A673 (cell line): Measurements from ENCODE around the gene RPTOR. TPM values are rescaled to one million over a fixed set of nuclear protein-coding genes. Genes with fewer than 3 reads are reported as not detected.

Experiments used
- BruUV-seq: library from RNA; stranded (reverse); fragments of 400-500 nt; replicated peaks from 2 replicates; lab custom pipeline; 2021; lab: Mats Ljungman, UMichigan
- CTCF ChIA-PET: fragments of 300-600 bp; sonication (Branson Sonifier 250); formaldehyde crosslinking; loops from one replicate; lab custom pipeline; 2022; ENCODE audit warnings: antibody characterized with exemption; lab: Charles Lee
- POLR2A ChIA-PET: fragments of 300-600 bp; sonication (Branson Sonifier 250); formaldehyde crosslinking; loops from one replicate; lab custom pipeline; 2022; ENCODE audit warnings: antibody characterized with exemption; ENCODE audit not compliant: low non-redundant PET; lab: Charles Lee
- DNase-seq: peaks from one replicate; pipeline ENCODE4 v3.0.0-alpha.2; 2015; ENCODE audit warnings: low spot score
- H3K27ac ChIP-seq: fragments of 200-600 bp; sonication (generic); 2 replicates; pipeline ENCODE4 v1.5.1; 2016; ENCODE audit warnings: mixed run types, low read depth, mild to moderate bottlenecking, mixed read lengths, antibody characterized with exemption, low read length; ENCODE audit not compliant: poor library complexity, severe bottlenecking
- H3K27me3 ChIP-seq: fragments of 200-600 bp; sonication (generic); replicated peaks from 2 replicates; pipeline ENCODE4 v1.6.1; 2017; ENCODE audit warnings: mixed run types, low read depth, mild to moderate bottlenecking, mixed read lengths, antibody characterized with exemption, low read length; ENCODE audit not compliant: insufficient read depth, poor library complexity
- H3K36me3 ChIP-seq: fragments of 200-600 bp; sonication (generic); 2 replicates; pipeline ENCODE4 v1.6.1; 2016; ENCODE audit warnings: mixed run types, mild to moderate bottlenecking, mixed read lengths, antibody characterized with exemption, low read length; ENCODE audit not compliant: insufficient read depth, poor library complexity, severe bottlenecking
- H3K4me1 ChIP-seq: fragments of 200-600 bp; sonication (generic); 2 replicates; pipeline ENCODE4 v1.6.1; 2017; ENCODE audit warnings: mixed run types, mild to moderate bottlenecking, mixed read lengths, antibody characterized with exemption, low read length; ENCODE audit not compliant: insufficient read depth, poor library complexity, severe bottlenecking
- H3K4me3 ChIP-seq: fragments of 200-600 bp; sonication (generic); 2 replicates; pipeline ENCODE4 v1.5.1; 2016; ENCODE audit warnings: low read depth, mixed run types, mild to moderate bottlenecking, mixed read lengths, low read length; ENCODE audit not compliant: poor library complexity, severe bottlenecking
- H3K9me3 ChIP-seq: fragments of 200-600 bp; sonication (generic); 2 replicates; pipeline ENCODE4 v1.6.1; 2016; ENCODE audit warnings: mixed run types, low read depth, mild to moderate bottlenecking, mixed read lengths, antibody characterized with exemption, low read length; ENCODE audit not compliant: poor library complexity, severe bottlenecking
- CTCF ChIP-seq: fragments of 300-800, 200-600 bp; sonication (generic); conservative IDR thresholded peaks from 2 replicates; pipeline ENCODE4 v1.5.1; 2017; ENCODE audit warnings: low read depth, mild to moderate bottlenecking, antibody characterized with exemption, low read length, moderate library complexity, mixed read lengths
- EZH2 ChIP-seq: fragments of 200-600 bp; sonication (generic); IDR thresholded peaks from 2 replicates; pipeline ENCODE4 v1.6.1; 2017; ENCODE audit warnings: borderline replicate concordance, low read depth, mild to moderate bottlenecking, mixed read lengths, antibody characterized with exemption, low read length; ENCODE audit not compliant: poor library complexity, severe bottlenecking
- intact Hi-C: fragments of 100-400 bp; cut with micrococcal nuclease; formaldehyde crosslinking; loops from one replicate; pipeline ENCODE4 v1.10.0; 2022; ENCODE audit not compliant: unreplicated experiment
- total RNA-seq: library from RNA; stranded (reverse); gene quantifications from 2 replicates; pipeline ENCODE4 v1.2.3, GENCODE V29; 2021

The RPTOR gene
- total RNA-seq, 1 experiment from 2014 or later: 55.2 TPM

GRCh38 chr17:80835816-80836657 is 291.4 kb downstream of the RPTOR start:
- ChIA-PET POLR2A (no interaction called here), CTCF (no interaction called here)
- H3K9me3 ChIP-seq: no peaks in the 10 kb centered on the region
- no peak for TF ChIP-seq EZH2
- TF ChIP-seq CTCF: no peak
- H3K4me1 ChIP-seq: peaks cover 29% of the 10 kb centered on the region
- DNase-seq: no peak
- no peak overlapping the region for H3K27ac ChIP-seq
- intact Hi-C loops: no loop called here
- H3K4me3 ChIP-seq: no peak overlapping the region
- no peaks in the 10 kb centered on the region for H3K36me3 ChIP-seq
- no TSS peak for BruUV-seq
- no peaks in the 10 kb centered on the region for H3K27me3 ChIP-seq

- no peak for DNase-seq
- TF ChIP-seq CTCF (no peak), EZH2 (no peak)
- Histone ChIP-seq H3K9me3 (no peaks in the 10 kb centered on the region), H3K4me3 (no peak overlapping the region), H3K27me3 (no peaks in the 10 kb centered on the region), H3K4me1 (peaks cover 29% of the 10 kb centered on the region), H3K27ac (no peak overlapping the region), H3K36me3 (no peaks in the 10 kb centered on the region)
- CTCF ChIA-PET: no interaction called here
- intact Hi-C loops: no loop called here
- BruUV-seq: no TSS peak
- POLR2A ChIA-PET: no interaction called here
Observed at GRCh38 chr17:80836658-80836965, 292.0 kb downstream of the RPTOR start.

GRCh38 chr17:80836971-80837481 is 292.4 kb downstream of the RPTOR start:
- H3K27me3 ChIP-seq: no peaks in the 10 kb centered on the region
- no peak overlapping the region for H3K4me3 ChIP-seq
- no TSS peak for BruUV-seq
- POLR2A ChIA-PET: no interaction called here
- CTCF ChIA-PET: no interaction called here
- peaks cover 29% of the 10 kb centered on the region for H3K4me1 ChIP-seq
- H3K27ac ChIP-seq: no peak overlapping the region
- DNase-seq: no peak
- no peak for TF ChIP-seq EZH2
- no peak for TF ChIP-seq CTCF
- intact Hi-C loops: no loop called here
- H3K36me3 ChIP-seq: no peaks in the 10 kb centered on the region
- H3K9me3 ChIP-seq: no peaks in the 10 kb centered on the region
